T-helper 1 cell treated with Interleukin-12 subunit alpha and Interleukin-12 subunit beta and Interleukin-4 antibody, amounts not matched to agents 30 μg/mL and 1 μg/mL, for 36 hours (primary cell): ENCODE data around the gene FOXO3B.
"Not testable (repeated sequence)": the region's sequence is repeated elsewhere in the genome, so short reads cannot be mapped to it uniquely, and the experiment has no call there.

Experiments
- H3K27ac Mint-ChIP-seq: one replicate; pipeline ENCODE4 v1.8.0; 2021; ENCODE audit warnings: mild to moderate bottlenecking, mixed read lengths
- H3K27me3 Mint-ChIP-seq: one replicate; pipeline ENCODE4 v1.8.0; 2021; ENCODE audit warnings: low read depth, mixed read lengths
- H3K36me3 Mint-ChIP-seq: one replicate; pipeline ENCODE4 v1.8.0; 2021; ENCODE audit warnings: low read depth, mixed read lengths
- H3K4me1 Mint-ChIP-seq: one replicate; pipeline ENCODE4 v1.8.0; 2021; ENCODE audit warnings: low read depth, mixed read lengths
- H3K4me3 Mint-ChIP-seq: one replicate; pipeline ENCODE4 v1.8.0; 2021; ENCODE audit warnings: mild to moderate bottlenecking, moderate library complexity, mixed read lengths
- H3K9me3 Mint-ChIP-seq: one replicate; pipeline ENCODE4 v1.8.0; 2021; ENCODE audit warnings: mixed read lengths

Gene FOXO3B

DNA sequence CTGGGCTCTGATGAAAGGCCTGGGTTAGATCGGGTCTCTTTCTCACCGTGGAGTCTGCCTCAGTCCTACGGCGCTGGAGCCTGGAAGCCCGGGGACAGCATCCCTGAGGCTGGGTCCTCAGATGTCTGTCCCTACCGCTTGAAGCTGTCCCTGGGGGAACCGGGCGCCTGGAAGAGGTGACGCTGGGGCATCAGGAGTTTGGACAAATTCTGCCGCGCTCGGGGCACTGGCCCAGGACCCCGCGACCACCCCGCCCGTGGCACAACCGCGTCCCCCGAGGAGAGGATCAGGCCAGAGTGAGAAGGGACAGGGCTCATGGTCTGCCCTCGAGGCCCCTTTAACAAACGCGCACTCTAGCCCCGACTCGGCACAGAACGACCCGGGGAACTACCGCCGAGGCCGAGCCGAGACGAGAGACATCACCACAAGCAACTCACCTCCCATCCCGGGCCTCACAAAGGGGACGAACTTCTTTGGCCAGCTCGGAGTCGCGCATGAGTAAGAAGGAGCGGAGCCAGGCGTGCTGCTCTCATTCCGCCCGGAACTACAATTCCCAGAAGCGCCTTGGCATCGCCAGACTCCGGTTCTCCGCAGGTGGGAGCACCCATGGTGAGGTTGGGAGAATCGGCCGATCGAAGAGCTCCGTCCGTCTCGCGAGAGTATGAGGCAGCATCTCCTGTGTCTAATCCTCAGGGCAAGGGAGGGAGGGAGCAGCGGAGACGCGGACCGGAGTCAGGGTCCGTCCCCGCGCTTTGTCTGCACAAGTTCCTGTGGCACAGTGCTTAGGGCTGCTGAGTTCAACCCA, at the start of gene FOXO3B:
FOXO3B (minus strand) TSS at position 548 of the 805 bp plus-strand sequence. CDS start 663 bp downstream, outside the sequence.
- not testable (repeated sequence) for H3K36me3 Mint-ChIP-seq, H3K4me1 Mint-ChIP-seq, H3K27me3 Mint-ChIP-seq, H3K9me3 Mint-ChIP-seq
- Mint-ChIP-seq H3K4me3 (peak within 1 kb of the TSS; percentile 91), H3K27ac (peak within 1 kb of the TSS; percentile 81)

DNA sequence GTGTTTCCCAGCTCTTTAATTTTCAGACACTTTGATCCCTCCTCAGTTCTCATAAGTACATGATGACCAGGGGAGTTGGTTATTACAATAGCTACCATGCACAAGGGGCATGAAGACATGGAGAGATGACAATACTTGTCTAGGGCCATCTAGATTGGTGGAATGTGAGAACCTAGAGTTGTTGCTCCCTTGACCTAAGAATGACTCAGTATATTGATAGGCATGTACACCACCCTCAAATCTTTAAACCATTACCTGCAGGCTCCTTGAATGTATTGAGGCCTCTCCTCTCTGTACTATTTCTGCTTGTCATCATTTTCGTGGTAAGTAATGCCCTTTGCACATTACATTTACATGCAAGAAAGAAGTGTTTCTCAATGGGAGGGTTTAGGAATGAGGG, 41.4 kb upstream of the FOXO3B start:
- H3K36me3 Mint-ChIP-seq, H3K27me3 Mint-ChIP-seq, H3K9me3 Mint-ChIP-seq, H3K4me3 Mint-ChIP-seq, H3K4me1 Mint-ChIP-seq, H3K27ac Mint-ChIP-seq: not testable (repeated sequence)

DNA sequence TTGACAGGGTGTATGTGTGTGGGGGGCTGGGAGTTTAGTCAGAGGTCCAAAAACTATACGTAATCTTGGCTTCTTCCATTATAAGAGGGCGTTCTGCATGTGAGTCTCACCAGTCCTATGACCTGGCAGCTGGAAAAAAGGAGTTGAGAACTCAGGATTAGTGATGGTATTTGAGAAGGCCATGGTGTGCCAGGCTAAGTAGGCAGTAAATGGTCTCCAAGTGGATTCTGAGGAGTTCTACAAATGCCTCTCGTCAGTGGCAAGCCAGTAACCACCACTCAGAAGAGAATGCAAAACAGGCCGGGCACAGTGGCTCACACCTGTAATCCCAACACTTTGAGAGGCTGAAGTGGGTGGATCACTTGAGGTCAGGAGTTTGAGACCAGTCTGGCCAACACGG, 40.5 kb upstream of the FOXO3B start:
- H3K4me1 Mint-ChIP-seq, H3K27ac Mint-ChIP-seq, H3K36me3 Mint-ChIP-seq, H3K9me3 Mint-ChIP-seq, H3K27me3 Mint-ChIP-seq, H3K4me3 Mint-ChIP-seq: not testable (repeated sequence)

DNA sequence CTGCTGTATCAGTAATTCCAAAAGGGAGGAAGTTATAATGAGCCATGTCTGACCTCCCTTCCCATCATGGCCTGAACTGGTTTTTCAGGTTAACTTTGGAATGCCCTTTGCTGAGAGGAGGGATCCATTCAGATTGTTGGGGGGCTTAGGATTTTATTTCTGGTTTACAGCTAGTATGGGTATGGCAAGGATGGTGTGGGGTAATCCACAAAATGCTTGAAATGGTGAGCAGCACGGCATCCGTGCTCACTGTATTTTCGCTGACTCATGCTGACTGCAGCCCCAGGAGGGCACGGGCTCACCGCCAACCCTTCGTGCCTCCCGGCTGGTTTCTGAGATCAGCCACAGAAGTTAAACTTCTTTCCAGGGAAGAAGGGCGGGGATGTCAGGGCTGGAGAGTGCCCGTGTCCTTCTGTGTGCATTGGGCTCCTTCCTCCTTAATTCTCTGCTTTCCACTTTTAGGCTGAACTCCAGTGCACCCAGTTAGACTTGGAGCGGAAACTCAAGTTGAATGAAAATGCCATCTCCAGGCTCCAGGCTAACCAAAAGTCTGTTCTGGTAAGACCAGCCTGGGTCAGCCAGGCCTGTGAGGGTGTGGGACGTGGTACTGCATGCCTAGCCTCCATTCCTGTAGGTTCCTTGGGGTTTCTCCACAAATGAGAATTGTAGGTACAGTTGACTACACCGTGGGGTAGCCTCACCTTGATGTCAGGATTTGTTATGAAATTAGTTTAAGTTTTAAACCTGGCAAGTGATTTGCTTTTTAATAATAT, 39.8 kb upstream of the FOXO3B start:
- not testable (repeated sequence) for H3K27me3 Mint-ChIP-seq, H3K36me3 Mint-ChIP-seq, H3K9me3 Mint-ChIP-seq, H3K4me1 Mint-ChIP-seq, H3K4me3 Mint-ChIP-seq, H3K27ac Mint-ChIP-seq

DNA sequence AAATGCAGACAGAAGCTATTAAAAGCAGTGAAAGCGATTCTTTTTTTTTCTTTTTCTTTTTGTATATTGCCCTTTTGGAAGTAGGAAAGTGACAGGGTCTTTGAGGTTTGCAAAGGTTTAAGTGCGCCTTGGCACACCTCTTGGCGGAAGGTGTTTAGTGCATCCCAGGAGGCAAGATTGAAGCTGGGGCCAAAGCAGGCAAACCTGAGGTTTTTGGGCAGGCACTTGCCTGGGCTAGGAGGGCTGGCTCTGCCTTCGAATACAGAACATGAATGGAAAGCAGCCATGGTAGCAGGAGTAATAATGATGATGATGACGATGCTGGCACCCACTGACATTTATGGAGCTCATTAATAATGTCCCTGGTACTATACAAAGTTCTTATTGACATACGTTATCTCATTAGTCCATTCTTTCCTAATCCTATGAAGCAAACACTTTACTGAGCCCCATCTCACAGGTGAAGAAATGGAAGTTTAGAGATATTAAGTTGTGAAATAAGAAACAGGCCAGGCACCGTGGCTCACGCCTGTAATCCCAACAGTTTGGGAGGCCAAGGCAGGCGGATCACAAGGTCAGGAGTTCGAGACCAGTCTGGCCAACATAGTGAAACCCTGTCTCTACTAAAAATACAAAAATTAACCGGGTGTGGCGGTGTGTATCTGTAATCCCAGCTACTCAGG, 37.5 kb upstream of the FOXO3B start:
- H3K4me1 Mint-ChIP-seq, H3K4me3 Mint-ChIP-seq: not testable (repeated sequence)

DNA sequence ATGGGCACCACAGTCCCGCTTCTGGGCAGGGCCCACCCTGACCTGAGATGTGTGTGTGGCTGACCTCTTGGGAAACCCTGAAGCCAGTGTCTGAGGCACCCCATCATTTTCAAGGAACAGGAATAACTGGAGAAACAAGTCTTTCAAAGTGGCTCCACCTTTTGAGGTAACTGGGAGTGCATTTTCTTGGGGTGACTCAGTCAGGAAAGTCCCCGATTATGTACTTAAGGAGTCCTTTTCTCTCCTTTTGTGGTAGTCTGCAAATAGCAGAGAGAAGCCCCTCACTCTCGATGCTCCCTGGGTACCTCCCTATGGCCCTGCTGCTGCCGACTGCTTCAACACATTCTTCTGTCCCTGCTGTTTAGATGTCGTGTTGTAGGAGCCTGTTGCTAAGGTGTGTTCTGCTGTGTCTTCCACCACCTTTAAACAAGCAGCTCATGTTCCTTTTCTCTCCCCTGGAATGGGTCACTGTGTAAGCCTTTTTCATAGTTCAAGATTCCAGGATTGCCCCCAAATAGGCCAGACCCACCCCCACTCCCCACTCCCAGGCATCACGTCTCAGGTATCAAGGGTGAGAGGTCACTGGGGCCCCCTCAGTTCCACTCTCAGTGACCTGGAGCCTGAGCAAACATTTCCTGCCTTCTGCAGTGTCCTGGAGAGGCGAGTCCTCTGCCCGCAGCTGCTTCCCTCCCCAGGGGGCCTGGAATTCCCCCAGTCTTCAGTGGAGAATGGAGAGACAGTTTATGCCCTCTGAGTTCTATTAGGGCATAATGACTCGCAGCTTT, 36.7 kb upstream of the FOXO3B start:
- H3K27ac Mint-ChIP-seq, H3K4me1 Mint-ChIP-seq, H3K27me3 Mint-ChIP-seq, H3K4me3 Mint-ChIP-seq, H3K9me3 Mint-ChIP-seq, H3K36me3 Mint-ChIP-seq: not testable (repeated sequence)

More for the DNA sequence above, 37.5 kb upstream of the FOXO3B start:
- not testable (repeated sequence) for H3K36me3 Mint-ChIP-seq, H3K27me3 Mint-ChIP-seq, H3K9me3 Mint-ChIP-seq, H3K27ac Mint-ChIP-seq

DNA sequence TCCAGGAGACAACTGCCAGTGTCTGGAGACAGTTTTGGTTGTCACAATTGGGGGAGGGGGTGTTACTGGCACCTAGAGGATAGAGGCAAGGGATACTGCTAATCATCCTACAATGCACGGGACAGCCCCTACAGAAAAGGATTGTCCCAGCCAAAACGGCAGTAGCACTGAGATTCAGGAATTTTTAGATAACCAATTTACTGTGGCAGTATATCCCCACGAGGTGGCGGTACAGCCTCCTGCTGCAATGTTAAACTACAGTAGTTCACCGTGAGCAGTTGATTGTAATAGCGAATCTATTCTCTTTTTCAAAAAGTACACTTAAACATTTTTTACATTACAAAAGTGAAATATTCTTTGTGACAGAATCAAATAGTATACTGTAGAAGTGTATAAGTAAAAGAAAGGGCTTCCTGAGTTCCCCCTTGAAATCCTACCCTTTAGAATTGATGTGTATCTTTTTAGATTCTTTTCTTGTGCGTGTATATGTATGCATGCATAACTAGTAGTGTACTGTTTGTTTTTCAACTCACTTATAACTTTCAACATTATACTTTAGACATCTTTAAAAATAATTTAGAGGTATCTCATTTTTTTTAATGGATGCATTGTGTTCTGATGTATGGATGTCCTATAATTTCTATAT, 30.4 kb upstream of the FOXO3B start:
- H3K4me1 Mint-ChIP-seq, H3K9me3 Mint-ChIP-seq, H3K27ac Mint-ChIP-seq, H3K27me3 Mint-ChIP-seq, H3K4me3 Mint-ChIP-seq, H3K36me3 Mint-ChIP-seq: not testable (repeated sequence)

DNA sequence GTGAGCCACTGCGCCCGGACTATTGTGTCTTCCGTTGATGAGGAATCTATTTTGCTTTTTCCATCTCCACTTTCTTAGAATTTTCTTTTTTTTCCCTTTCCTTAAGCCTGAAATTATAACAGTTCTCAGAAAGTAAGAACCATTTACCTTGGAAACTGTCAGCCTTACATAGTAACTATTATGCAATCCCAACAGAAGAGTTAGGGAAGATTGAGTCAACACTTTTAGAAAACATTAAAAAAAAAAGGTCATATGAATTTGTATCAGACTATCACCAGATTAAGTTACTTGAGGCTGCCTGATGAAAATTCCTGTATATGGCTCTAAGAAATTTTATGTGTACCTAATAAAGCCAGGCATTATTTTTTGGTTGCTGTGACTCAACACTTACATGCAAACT, 26.1 kb upstream of the FOXO3B start:
- not testable (repeated sequence) for H3K27me3 Mint-ChIP-seq, H3K27ac Mint-ChIP-seq, H3K4me1 Mint-ChIP-seq, H3K36me3 Mint-ChIP-seq, H3K4me3 Mint-ChIP-seq, H3K9me3 Mint-ChIP-seq

DNA sequence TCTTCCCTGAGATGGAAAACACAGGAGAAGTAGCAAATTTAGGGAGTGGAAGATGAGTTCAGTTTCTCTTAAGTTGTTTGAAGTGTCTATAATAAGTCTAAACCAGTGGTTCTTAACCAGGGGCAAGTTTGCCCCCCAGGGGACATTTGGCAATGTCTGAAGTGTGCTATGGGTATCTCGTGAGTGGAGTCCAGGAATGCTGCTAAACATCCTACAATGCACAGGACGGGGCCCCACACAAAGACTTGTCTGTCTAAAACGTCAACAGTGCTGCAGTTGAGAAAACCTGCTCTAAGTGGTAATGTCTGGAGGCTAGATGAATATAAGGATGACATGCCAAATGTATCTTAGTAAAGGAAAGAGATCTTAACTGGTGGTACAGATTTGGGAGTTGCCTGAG, 23.8 kb upstream of the FOXO3B start:
- not testable (repeated sequence) for H3K4me3 Mint-ChIP-seq, H3K27me3 Mint-ChIP-seq, H3K9me3 Mint-ChIP-seq, H3K4me1 Mint-ChIP-seq, H3K27ac Mint-ChIP-seq, H3K36me3 Mint-ChIP-seq

DNA sequence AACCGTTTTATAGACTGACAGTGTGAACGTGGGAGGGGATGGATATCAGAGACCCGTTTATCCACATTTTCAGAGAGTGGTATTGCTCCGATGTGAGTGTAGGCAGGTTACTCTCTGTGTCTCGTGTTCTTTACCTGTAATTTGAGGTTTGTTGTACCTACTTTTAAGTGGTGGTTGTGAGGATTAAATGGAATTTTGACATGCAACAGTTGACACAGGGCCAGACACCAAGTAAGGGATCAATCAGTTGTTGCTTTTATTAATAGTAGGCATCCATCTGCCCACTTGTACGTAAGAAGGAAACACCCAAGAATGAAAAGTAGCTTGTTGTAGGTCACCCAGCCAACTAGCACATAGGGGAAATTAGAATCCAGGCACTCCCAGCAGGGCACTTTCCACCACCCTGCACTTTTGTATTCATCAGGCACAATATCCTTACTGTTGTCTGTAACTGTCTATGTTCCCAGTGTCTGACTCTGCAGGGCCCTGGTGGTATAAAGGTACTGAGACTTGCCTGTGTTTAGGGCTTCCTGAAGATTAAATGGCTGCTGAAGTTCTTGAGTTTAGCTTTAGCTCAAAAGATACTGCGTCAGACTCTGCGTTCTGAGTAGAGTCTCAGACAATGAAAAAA, 16.5 kb upstream of the FOXO3B start:
- H3K27ac Mint-ChIP-seq, H3K27me3 Mint-ChIP-seq, H3K9me3 Mint-ChIP-seq, H3K4me1 Mint-ChIP-seq, H3K36me3 Mint-ChIP-seq: not testable (repeated sequence)
- H3K4me3 Mint-ChIP-seq, result peak overlapping the region; percentile 88

DNA sequence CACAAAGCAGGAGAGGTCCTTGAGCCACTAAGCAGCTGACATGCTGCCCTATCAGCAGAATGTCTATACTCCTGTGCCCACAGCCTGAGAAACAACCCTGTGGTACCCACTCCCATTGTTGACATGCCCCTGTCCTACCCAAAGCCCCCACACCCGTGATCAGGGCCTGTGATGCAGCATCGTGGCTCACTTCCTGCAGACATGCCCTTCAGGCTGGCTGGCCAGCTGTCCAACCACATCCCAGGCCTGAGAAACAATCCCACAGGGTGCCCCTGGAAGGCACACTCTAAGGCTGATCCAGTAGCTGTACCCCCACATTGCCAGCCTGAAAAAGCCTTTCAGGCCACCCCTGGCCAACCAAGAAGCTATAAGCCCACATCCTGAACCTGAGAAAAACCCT, 13.0 kb upstream of the FOXO3B start:
- not testable (repeated sequence) for H3K4me3 Mint-ChIP-seq, H3K27ac Mint-ChIP-seq, H3K4me1 Mint-ChIP-seq

DNA sequence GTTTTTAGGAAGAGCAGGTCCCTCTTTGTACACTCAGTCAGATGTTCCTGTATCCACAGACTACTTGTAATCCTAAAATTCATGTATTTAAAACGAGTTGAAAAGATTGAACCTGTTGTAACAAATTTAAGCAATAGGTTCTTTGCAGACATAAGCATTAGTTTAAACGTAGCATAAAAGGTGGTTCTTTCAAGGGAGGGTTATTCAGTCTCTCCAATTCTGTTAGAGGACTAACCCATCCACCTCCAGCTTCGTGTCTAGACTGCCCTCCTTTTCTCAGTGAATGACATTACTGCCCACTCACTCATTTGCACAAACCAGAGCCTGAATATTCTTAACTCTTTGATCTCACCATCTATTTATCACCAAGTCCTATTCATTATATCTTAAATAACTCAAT, 554 bp upstream of the FOXO3B start:
- H3K4me1 Mint-ChIP-seq, H3K27ac Mint-ChIP-seq, H3K9me3 Mint-ChIP-seq, H3K36me3 Mint-ChIP-seq, H3K27me3 Mint-ChIP-seq: not testable (repeated sequence)
- H3K4me3 Mint-ChIP-seq, result peak overlapping the region; percentile 91

More for the DNA sequence above, 13.0 kb upstream of the FOXO3B start:
- not testable (repeated sequence) for H3K9me3 Mint-ChIP-seq, H3K36me3 Mint-ChIP-seq, H3K27me3 Mint-ChIP-seq

DNA sequence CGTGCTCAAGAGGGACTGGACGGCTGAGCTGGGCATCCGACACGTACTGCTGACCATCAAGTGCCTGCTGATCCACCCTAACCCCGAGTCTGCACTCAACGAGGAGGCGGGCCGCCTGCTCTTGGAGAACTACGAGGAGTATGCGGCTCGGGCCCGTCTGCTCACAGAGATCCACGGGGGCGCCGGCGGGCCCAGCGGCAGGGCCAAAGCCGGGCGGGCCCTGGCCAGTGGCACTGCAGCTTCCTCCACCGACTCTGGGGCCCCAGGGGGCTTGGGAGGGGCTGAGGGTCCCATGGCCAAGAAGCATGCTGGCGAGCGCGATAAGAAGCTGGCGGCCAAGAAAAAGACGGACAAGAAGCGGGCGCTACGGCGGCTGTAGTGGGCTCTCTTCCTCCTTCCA, 4.7 kb downstream of the FOXO3B start:
- H3K27ac Mint-ChIP-seq, H3K4me3 Mint-ChIP-seq, H3K27me3 Mint-ChIP-seq, H3K4me1 Mint-ChIP-seq: not testable (repeated sequence)
- H3K9me3 Mint-ChIP-seq, result peaks cover 17% of the 10 kb centered on the region
- peaks cover 24% of the 10 kb centered on the region for H3K36me3 Mint-ChIP-seq

DNA sequence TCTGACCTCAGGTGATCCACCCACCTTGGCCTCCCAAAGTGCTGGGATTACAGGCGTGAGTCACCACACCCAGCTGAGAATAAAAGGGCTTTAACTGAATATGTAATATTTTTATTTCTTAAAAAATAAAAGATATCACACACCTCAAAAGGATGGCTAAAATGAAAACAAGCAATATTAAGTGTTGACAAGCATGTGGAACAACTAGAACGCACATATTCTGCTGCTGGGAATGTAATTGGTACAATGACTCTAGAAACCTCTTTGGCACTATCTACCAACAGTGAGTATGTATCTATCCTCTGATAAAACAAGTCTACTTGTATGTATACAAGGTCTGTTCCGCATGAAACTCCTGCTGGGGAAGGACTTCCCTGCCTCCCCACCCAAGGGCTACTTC, 5.2 kb downstream of the FOXO3B start:
- H3K4me3 Mint-ChIP-seq, H3K4me1 Mint-ChIP-seq, H3K27ac Mint-ChIP-seq, H3K27me3 Mint-ChIP-seq: not testable (repeated sequence)
- peaks cover 26% of the 10 kb centered on the region for H3K36me3 Mint-ChIP-seq
- H3K9me3 Mint-ChIP-seq, result peaks cover 17% of the 10 kb centered on the region
